Astrocyte (in vitro differentiated cells and primary cell): ENCODE data around the gene MMP10. TPM values are rescaled to one million over a fixed set of nuclear protein-coding genes. Genes with fewer than 3 reads are reported as not detected.
A peak's percentile ranks its signal among the peaks of the same experiment; 100 is the strongest.

Source experiments
- DNase-seq: peaks from one replicate; pipeline ENCODE4 v3.0.0-alpha.2; 2010; ENCODE audit warnings: low read depth
- FAIRE-seq: peaks from 2 replicates; lab custom pipeline; 2011; peaks lifted over from hg19 to GRCh38; lab: Jason Lieb, UNC
- H2AFZ ChIP-seq: 2 replicates; pipeline ENCODE4 v1.6.0; 2012; ENCODE audit warnings: low read depth, low read length, inconsistent platforms
- H3K27ac ChIP-seq: 2 replicates; pipeline ENCODE4 v1.5.1; 2011; ENCODE audit warnings: low read depth, low read length, inconsistent platforms
- H3K27me3 ChIP-seq: 2 replicates; pipeline ENCODE4 v1.6.0; 2011; ENCODE audit warnings: low read length, inconsistent platforms; ENCODE audit not compliant: insufficient read depth
- H3K36me3 ChIP-seq: 2 replicates; pipeline ENCODE4 v1.5.1; 2011; ENCODE audit warnings: low read length, inconsistent platforms; ENCODE audit not compliant: insufficient read depth
- H3K4me1 ChIP-seq: 2 replicates; pipeline ENCODE4 v1.5.1; 2011; ENCODE audit warnings: low read length, inconsistent platforms; ENCODE audit not compliant: insufficient read depth
- H3K4me2 ChIP-seq: 2 replicates; pipeline ENCODE4 v1.6.0; 2012; ENCODE audit warnings: low read length, inconsistent platforms
- H3K4me3 ChIP-seq: 2 replicates; pipeline ENCODE4 v1.5.1; 2011; ENCODE audit warnings: low read depth, mild to moderate bottlenecking, low read length, inconsistent platforms; ENCODE audit not compliant: insufficient read depth
- H3K79me2 ChIP-seq: 2 replicates; pipeline ENCODE4 v1.6.0; 2012; ENCODE audit warnings: mild to moderate bottlenecking, low read length, inconsistent platforms; ENCODE audit not compliant: insufficient read depth
- H3K9ac ChIP-seq: 2 replicates; pipeline ENCODE4 v1.6.0; 2012; ENCODE audit warnings: mild to moderate bottlenecking, low read length, inconsistent platforms
- H3K9me3 ChIP-seq: 2 replicates; pipeline ENCODE4 v1.5.1; 2012; ENCODE audit warnings: low read depth, mild to moderate bottlenecking, low read length, inconsistent platforms; ENCODE audit not compliant: insufficient read depth
- H4K20me1 ChIP-seq: 2 replicates; pipeline ENCODE4 v1.6.0; 2012; ENCODE audit warnings: low read length, inconsistent platforms; ENCODE audit not compliant: insufficient read depth
- H3K27ac Mint-ChIP-seq: one replicate; pipeline ENCODE4 v1.8.0; 2021; ENCODE audit warnings: mild to moderate bottlenecking, mixed read lengths; ENCODE audit not compliant: unreplicated experiment
- H3K27me3 Mint-ChIP-seq: one replicate; pipeline ENCODE4 v1.8.0; 2021; ENCODE audit warnings: low read depth, mixed read lengths; ENCODE audit not compliant: unreplicated experiment
- H3K36me3 Mint-ChIP-seq: one replicate; pipeline ENCODE4 v1.8.0; 2021; ENCODE audit warnings: low read depth, mixed read lengths; ENCODE audit not compliant: unreplicated experiment
- H3K4me1 Mint-ChIP-seq: one replicate; pipeline ENCODE4 v1.8.0; 2021; ENCODE audit warnings: low read depth, mixed read lengths; ENCODE audit not compliant: unreplicated experiment
- H3K4me3 Mint-ChIP-seq: one replicate; pipeline ENCODE4 v1.8.0; 2021; ENCODE audit warnings: mild to moderate bottlenecking, moderate library complexity, mixed read lengths; ENCODE audit not compliant: unreplicated experiment
- H3K9me3 Mint-ChIP-seq: one replicate; pipeline ENCODE4 v1.8.0; 2021; ENCODE audit warnings: mild to moderate bottlenecking, mixed read lengths; ENCODE audit not compliant: unreplicated experiment
- CTCF ChIP-seq: IDR thresholded peaks from 2 replicates; pipeline ENCODE4 v1.5.1; 2011; ENCODE audit warnings: low read depth, mild to moderate bottlenecking, inconsistent platforms, low read length, moderate library complexity; ENCODE audit not compliant: insufficient read depth
- EZH2 ChIP-seq: IDR thresholded peaks from 2 replicates; pipeline ENCODE4 v1.6.1; 2012; ENCODE audit warnings: mild to moderate bottlenecking, low read length, inconsistent platforms; ENCODE audit not compliant: insufficient read depth
- total RNA-seq: library from RNA; stranded (reverse); gene quantifications from 2 replicates; pipeline ENCODE4 v1.2.1, GENCODE V29; 2021

MMP10 gene
- total RNA-seq, 1 donor from 2014 or later, result 1.1 TPM

- no peak overlapping the region for H2AFZ ChIP-seq
- Mint-ChIP-seq H3K4me1 (peaks cover 14% of the 10 kb centered on the region), H3K27me3 (no peaks in the 10 kb centered on the region)
Observed at GRCh38 chr11:102793677-102794290, 13.4 kb upstream of the MMP10 start.

GRCh38 chr11:102792604-102793003 lies 12.2 kb upstream of the MMP10 start:
- DNase-seq (no peak), FAIRE-seq (no peak)
- Histone ChIP-seq H3K27ac (no peak overlapping the region), H3K4me3 (no peak overlapping the region), H3K9ac (no peak overlapping the region), H3K79me2 (no peaks in the 10 kb centered on the region), H3K9me3 (no peaks in the 10 kb centered on the region), H3K4me2 (no peak overlapping the region), H3K36me3 (no peaks in the 10 kb centered on the region), H2AFZ (no peak overlapping the region), H4K20me1 (no peaks in the 10 kb centered on the region), H3K4me1 (no peaks in the 10 kb centered on the region), H3K27me3 (no peaks in the 10 kb centered on the region)
- Mint-ChIP-seq H3K27ac (no peak overlapping the region), H3K4me3 (no peak overlapping the region), H3K9me3 (no peaks in the 10 kb centered on the region), H3K36me3 (no peaks in the 10 kb centered on the region), H3K4me1 (peaks cover 10% of the 10 kb centered on the region), H3K27me3 (no peaks in the 10 kb centered on the region)
- TF ChIP-seq EZH2 (no peak), CTCF (no peak)

More at GRCh38 chr11:102793677-102794290, 13.4 kb upstream of the MMP10 start:
- no peaks in the 10 kb centered on the region for H3K9me3 ChIP-seq
- no peak overlapping the region for H3K4me2 ChIP-seq
- no peak for DNase-seq
- no peak overlapping the region for H3K9ac ChIP-seq
- H3K27ac ChIP-seq, result no peak overlapping the region
- H4K20me1 ChIP-seq, result no peaks in the 10 kb centered on the region
- H3K27me3 ChIP-seq, result no peaks in the 10 kb centered on the region
- H3K79me2 ChIP-seq, result no peaks in the 10 kb centered on the region
- H3K4me3 ChIP-seq, result no peak overlapping the region
- Mint-ChIP-seq H3K4me3 (no peak overlapping the region), H3K36me3 (no peaks in the 10 kb centered on the region), H3K27ac (peak overlapping the region; percentile 66), H3K9me3 (no peaks in the 10 kb centered on the region)
- H3K36me3 ChIP-seq, result no peaks in the 10 kb centered on the region
- peaks cover 9% of the 10 kb centered on the region for H3K4me1 ChIP-seq
- TF ChIP-seq CTCF, result no peak
- TF ChIP-seq EZH2, result no peak
- FAIRE-seq, result no peak
